Heart left ventricle (tissue), 16 donors: ENCODE data around the gene AIG1. TPM values are rescaled to one million over a fixed set of nuclear protein-coding genes. Genes with fewer than 3 reads are reported as not detected.
A peak's percentile ranks its signal among the peaks of the same experiment; 100 is the strongest.

Source experiments
- ATAC-seq, 4 donors: fragments of 200-7000 bp; cut with Tn5 transposase; one replicate each; pipeline ENCODE4 v1.9.1; 2020 to 2022; ENCODE audit warnings: moderate library complexity in 4 of 4, mild to moderate bottlenecking in 3 of 4, moderate number of reproducible peaks in 1 of 4
- DNase-seq, 5 donors: peaks; one replicate each; pipeline ENCODE4 v3.0.0-alpha.2; 2020
- H3K27ac ChIP-seq, 12 donors: fragments of 200-600 bp; sonication (generic) in 4 of 12; one replicate each; pipeline versions ENCODE4 v1.5.0 to v1.8.0; 2016 to 2022; ENCODE audit warnings: mild to moderate bottlenecking in 2 of 12
- H3K27me3 ChIP-seq, 9 donors: fragments of 200-600 bp; sonication (generic) in 2 of 9; one replicate each; pipeline versions ENCODE4 v1.5.1 to v1.8.0; 2016 to 2022; ENCODE audit warnings: mild to moderate bottlenecking in 3 of 9
- H3K36me3 ChIP-seq, 9 donors: fragments of 200-600 bp; sonication (generic) in 2 of 9; one replicate each; pipeline versions ENCODE4 v1.5.0 to v1.8.0; 2018 to 2022; ENCODE audit warnings: mild to moderate bottlenecking in 2 of 9
- H3K4me1 ChIP-seq, 12 donors: fragments of 200-600 bp; sonication (generic) in 4 of 12; one replicate each; pipeline versions ENCODE4 v1.5.0 to v1.8.0; 2016 to 2022; ENCODE audit warnings: mild to moderate bottlenecking in 3 of 12
- H3K4me3 ChIP-seq, 12 donors: fragments of 200-600 bp; sonication (generic) in 4 of 12; one replicate each; pipeline versions ENCODE4 v1.5.0 to v1.8.0; 2017 to 2022; ENCODE audit warnings: mild to moderate bottlenecking in 9 of 12, moderate library complexity in 4 of 12
- H3K9me3 ChIP-seq, 12 donors: fragments of 200-600 bp; sonication (generic) in 4 of 12; one replicate each; pipeline versions ENCODE4 v1.5.0 to v1.8.0; 2016 to 2022; ENCODE audit warnings: mild to moderate bottlenecking in 1 of 12
- CTCF ChIP-seq, 12 donors: fragments of 200-600 bp; sonication (generic) in 4 of 12; IDR thresholded peaks; one replicate each; pipeline versions ENCODE4 v1.5.0 to v1.8.0; 2018 to 2022; ENCODE audit warnings: antibody characterized with exemption in 12 of 12, mild to moderate bottlenecking in 5 of 12
- POLR2A ChIP-seq, 2 donors: fragments of 450-650 bp; IDR thresholded peaks; one replicate each; pipeline ENCODE4 v1.6.1; 2017; ENCODE audit warnings: antibody characterized with exemption in 2 of 2, mild to moderate bottlenecking in 2 of 2, moderate library complexity in 2 of 2
- WGBS, 4 donors: extraction: QIAGEN DNeasy Blood & Tissue Kit in 2 of 4; methylation state at CpG; one replicate each; pipeline versions ENCODE4 v1.1.5 to v1.1.7; 2013 to 2018; 5-methylcytosine and 5-hydroxymethylcytosine counted together
- intact Hi-C, 10 donors: fragments of 100-400 bp; cut with DNase I; formaldehyde crosslinking; loops; one replicate each; pipeline versions ENCODE4 v1.11.1 to v1.14.2; 2022
- polyA plus RNA-seq, 2 donors: library from polyadenylated mRNA; stranded (reverse); fragments of 200-250 nt; gene quantifications; one replicate each; pipeline ENCODE4 v1.2.3, GENCODE V29; 2013
- total RNA-seq, 9 donors: library from RNA; depleted of rRNA in 2 of 9; stranded (reverse); fragments of >200 nt in 2 of 9; fragmentation: NEBNext Ultra II Directional in 3 of 9; extraction: Animal tissue kit (Norgen Biotek cat#: 25700) in 3 of 9; gene quantifications; one replicate each; pipeline versions ENCODE4 v1.1.0 to v1.2.4, GENCODE V29; 2016 to 2023
- donor health status: ischemic (EF 13 %, LVEDD 7.1; RV severe dilation, severe dysfunction).
- donor health status: healthy with polysubstance abuse.
- donor health status: DM: no; HTN: yes; CAD: no.
- donor health status: DM: no; HTN: no; CAD: no.
- donor health status: ischemic (EF 25% LVEDD 6.9; RV normal size, moderate dysfunction).
- donor health status: ischemic (EF 25% LVEDD 5.7; RV mildly dilated, moderate dysfunction).
- donor health status: healthy.
- donor health status: DM: yes; HTN: yes; CAD: no.
- donor health status: ischemic (EF 35%, LVEDD 5.7; RV mildly dilated, moderate dysfunction).
- donor health status: nonischemic (EF 11% LVEDD 7.7; RV severe dilation, severe dysfunction).
- donor health status: DM: yes; HTN: yes; CAD: no.
- donor health status: PGD.
- donor health status: ischemic (EF 29% LVEDD 5.4; RV normal size, mild dysfunction).
- donor health status: nonischemic (EF 23%, LVEDD 6.1; RV moderate dilation, normal function).

The AIG1 gene
- total and polyA plus RNA-seq, 11 donors: 18.1 to 101 (median 64.0) TPM

DNA sequence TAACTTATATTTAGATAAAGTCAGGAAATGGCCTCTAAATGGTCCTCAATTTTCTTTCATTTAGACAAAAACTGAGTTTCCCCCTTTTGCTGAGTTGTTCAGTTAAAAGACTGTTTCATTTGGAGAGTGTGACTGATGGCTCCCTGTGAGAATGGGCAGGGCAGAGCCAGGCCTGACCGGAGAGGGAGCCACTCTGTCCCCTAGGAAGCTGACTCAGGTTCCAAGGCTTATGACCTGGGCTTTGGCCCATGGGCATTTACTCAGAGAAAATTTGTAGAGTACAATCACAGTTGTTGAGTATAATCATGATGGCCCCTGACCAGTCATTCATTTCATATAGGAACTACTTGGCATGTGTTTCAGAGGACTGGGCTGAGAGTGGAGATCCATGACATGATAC is 37.0 kb upstream of the AIG1 start:
- no peak for ATAC-seq
- Histone ChIP-seq H3K27ac (no peak overlapping the region), H3K4me1 (no peaks in the 10 kb centered on the region), H3K27me3 (no peaks in the 10 kb centered on the region), H3K4me3 (no peak overlapping the region), H3K9me3 (no peaks in the 10 kb centered on the region), H3K36me3 (no peaks in the 10 kb centered on the region)
- DNase-seq: no peak
- WGBS, 4 donors: 58 to 80% (median 78%) methylated on average over 1 of the region's 1 CpG
- no peak for TF ChIP-seq CTCF (IDR thresholded peaks at IDR 0.05)
- no peak for TF ChIP-seq POLR2A (IDR thresholded peaks at IDR 0.05)
- intact Hi-C loops: loop anchor here in 5 of 10 donors (1.0 to 10.0 kb wide), 5 partner anchors 65 to 549 kb away; no protein-coding TSS in a partner anchor

DNA sequence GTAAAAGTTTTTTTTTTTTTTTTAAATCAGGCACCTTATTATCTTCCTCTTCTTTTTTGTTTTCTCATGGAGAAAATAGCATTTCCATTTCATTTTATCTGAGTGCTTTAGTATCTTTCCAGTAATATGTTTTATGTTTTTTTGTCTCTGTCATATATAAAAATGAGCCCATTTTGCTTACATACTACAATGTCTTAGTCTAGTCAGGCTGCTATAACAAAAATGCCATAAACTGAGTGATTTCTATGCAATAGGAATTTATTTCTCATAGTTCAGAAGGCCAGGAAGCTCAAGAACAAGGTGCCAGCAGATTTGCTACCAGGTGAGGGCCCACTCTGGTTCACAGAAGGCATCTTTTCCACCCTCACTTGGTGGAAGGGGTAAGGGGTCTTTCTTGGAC is 35.7 kb upstream of the AIG1 start:
- H3K4me3 ChIP-seq: no peak overlapping the region
- ATAC-seq: no peak

GRCh38 chr6:143026696-143027449 is 33.8 kb upstream of the AIG1 start:
- intact Hi-C loops: loop anchor here in 9 of 10 donors (1.0 to 10.0 kb wide), 10 partner anchors 80 to 552 kb away; partner anchors contain the start of gene HIVEP2 (in 1 of the 9)
- no peak overlapping the region for H3K27ac ChIP-seq
- H3K27me3 ChIP-seq: no peaks in the 10 kb centered on the region
- H3K4me3 ChIP-seq: no peak overlapping the region
- 53 to 62% (median 57%) methylated on average over 5 of the region's 5 CpGs for WGBS, 4 donors
- ATAC-seq (peak in 3 of 4 donors; percentile 65 to 78 (median 68)), DNase-seq (peak in 4 of 5 donors; percentile 23 to 38 (median 36))
- TF ChIP-seq CTCF (IDR thresholded peaks at IDR 0.05) (peak; percentile 55 to 76 (median 66)), POLR2A (IDR thresholded peaks at IDR 0.05) (no peak)
- no peaks in the 10 kb centered on the region for H3K36me3 ChIP-seq
- H3K4me1 ChIP-seq: no peaks in the 10 kb centered on the region
- peaks cover 0 to 3% (median 0%) of the 10 kb centered on the region in 12 donors for H3K9me3 ChIP-seq

More for the DNA sequence above, 35.7 kb upstream of the AIG1 start:
- Histone ChIP-seq H3K9me3 (peaks cover 0 to 3% (median 0%) of the 10 kb centered on the region in 12 donors), H3K36me3 (no peaks in the 10 kb centered on the region), H3K27ac (no peak overlapping the region), H3K27me3 (no peaks in the 10 kb centered on the region), H3K4me1 (no peaks in the 10 kb centered on the region)
- no peak for TF ChIP-seq POLR2A (IDR thresholded peaks at IDR 0.05)
- TF ChIP-seq CTCF (IDR thresholded peaks at IDR 0.05): no peak
- intact Hi-C loops: loop anchor here in 7 of 10 donors (1.0 to 10.0 kb wide), 10 partner anchors 66 to 550 kb away; partner anchors contain the start of gene HIVEP2 (in 1 of the 7)
- DNase-seq: no peak

- WGBS, 4 donors: 71 to 76% (median 73%) methylated on average over 6 to 9 of the region's 9 CpGs
- intact Hi-C loops: no loop called here
- TF ChIP-seq CTCF (IDR thresholded peaks at IDR 0.05) (no peak), POLR2A (IDR thresholded peaks at IDR 0.05) (no peak)
- Histone ChIP-seq H3K9me3 (no peaks in the 10 kb centered on the region), H3K4me1 (no peaks in the 10 kb centered on the region), H3K4me3 (no peak overlapping the region), H3K27me3 (no peaks in the 10 kb centered on the region), H3K36me3 (no peaks in the 10 kb centered on the region), H3K27ac (no peak overlapping the region)
- no peak for ATAC-seq
- no peak for DNase-seq
These were observed 25.9 kb upstream of the AIG1 start for GRCh38 chr6:143034689-143035334.
